Stimulated activated CD4-positive, alpha-beta T cell treated with anti-CD3 and anti-CD28 coated beads, Interleukin-1b, Interleukin-23, amount 100 ng/mL, for 4 hours (primary cell): ENCODE data around the gene ATP10B.
"Not testable (repeated sequence)": the region's sequence is repeated elsewhere in the genome, so short reads cannot be mapped to it uniquely, and the experiment has no call there.

ENCODE experiments used
- DNase-seq, 2 donors: peaks; one replicate each; pipeline ENCODE4 v3.0.0-alpha.2; 2020; ENCODE audit warnings: low read depth in 2 of 2

The ATP10B gene

GRCh38 chr5:160852049-160852448 is at the start of gene ATP10B:
TSS of gene ATP10B (minus strand) at chr5:160852211. CDS start at chr5:160688074, 164,137 bp downstream.
- DNase-seq: no peak

DNA sequence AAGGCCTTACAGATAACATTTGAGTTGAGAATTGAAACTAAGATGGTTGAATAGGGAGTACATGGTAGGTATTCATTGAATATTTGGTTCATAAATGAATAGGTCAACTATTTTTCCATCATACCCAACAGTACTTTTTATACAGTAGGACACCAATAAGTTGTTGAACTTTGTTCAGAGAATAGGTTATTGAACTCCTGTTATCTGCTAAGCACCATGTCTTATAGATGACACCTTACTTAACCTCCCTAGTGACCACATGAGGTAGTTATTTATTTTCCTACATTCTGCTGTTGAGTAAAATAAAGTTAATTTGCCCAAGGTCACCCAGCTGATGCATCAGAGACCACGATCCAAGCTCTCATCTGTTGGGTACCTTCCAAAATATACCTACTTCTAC is 49.6 kb upstream of the ATP10B start:
- no peak for DNase-seq

DNA sequence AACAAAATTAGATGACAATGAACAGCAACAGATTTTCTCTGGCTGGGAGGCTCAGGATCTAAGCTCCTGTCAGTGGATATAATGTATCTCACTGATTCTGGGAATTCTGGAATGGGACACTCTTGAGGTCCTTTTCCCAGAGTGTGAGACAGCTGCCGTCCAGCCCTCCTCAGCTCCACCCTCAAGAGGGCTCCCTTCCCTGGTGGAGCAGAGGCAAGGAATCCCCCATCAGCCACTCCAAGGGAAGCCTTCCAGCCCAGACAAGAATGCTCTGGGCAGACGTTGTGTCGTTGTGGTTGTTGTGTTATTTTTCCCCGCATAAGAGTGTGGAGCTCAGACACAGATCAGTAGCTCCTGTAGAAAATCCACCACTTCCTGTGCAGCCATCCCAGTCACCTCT is 47.7 kb upstream of the ATP10B start:
- no peak for DNase-seq

DNA sequence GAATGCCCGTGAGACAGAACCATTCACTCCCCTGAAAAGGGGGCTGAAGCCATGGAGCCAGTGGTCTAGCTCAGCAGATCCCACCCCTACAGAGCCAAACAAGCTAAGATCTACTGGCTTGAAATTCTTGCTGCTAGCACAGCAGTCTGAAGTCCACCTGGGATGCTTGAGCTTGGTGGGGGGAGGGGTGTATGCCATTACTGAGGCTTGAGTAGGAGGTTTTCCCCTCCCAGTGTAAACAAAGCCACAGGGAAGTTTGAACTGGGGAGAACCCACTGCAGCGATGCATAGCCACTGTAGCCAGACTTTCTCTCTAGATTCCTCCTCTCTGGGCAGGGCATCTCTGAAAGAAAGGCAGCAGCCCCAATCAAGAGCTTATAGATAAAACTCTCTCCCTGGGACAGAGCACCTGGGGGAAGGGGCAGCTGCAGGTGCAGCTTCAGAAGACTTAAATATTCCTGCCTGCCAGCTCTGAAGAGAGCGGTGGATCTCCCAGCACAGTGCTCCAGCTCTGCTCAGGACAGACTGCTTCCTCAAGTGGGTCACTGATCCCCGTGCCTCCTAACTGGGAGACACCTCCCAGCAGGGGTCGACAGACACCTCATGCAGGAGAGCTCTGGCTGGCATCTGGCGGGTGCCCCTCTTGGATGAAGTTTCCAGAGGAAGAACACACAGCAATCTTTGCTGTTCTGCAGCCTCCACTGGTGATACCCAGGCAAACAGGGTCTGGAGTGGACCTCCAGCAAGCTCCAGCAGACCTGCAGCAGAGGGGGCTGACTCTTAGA is 41.4 kb upstream of the ATP10B start:
- not testable (repeated sequence) for DNase-seq

DNA sequence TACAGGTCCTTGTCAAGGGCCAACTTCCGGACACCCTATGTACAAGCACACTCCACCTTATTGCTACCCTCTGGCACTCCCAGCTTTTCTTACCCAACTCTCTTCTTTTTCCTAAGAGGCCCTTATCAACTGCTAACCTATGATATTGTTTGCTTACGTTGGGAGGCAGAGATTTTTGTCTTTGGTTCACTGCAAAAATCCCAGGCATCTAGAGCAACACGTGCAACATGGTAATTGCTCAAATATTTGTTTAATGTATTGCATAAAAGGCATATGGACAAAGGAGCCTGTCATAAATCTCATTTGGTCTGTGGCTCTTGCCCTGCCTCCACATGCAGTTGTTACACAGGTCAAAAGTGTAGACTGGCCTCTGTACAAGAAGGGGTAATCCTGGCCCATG is 35.8 kb upstream of the ATP10B start:
- DNase-seq: no peak

- not testable (repeated sequence) for DNase-seq
These were observed 21.7 kb upstream of the ATP10B start for GRCh38 chr5:160873560-160874200.

- DNase-seq: no peak
These were observed 18.0 kb upstream of the ATP10B start for GRCh38 chr5:160869989-160870521.

DNA sequence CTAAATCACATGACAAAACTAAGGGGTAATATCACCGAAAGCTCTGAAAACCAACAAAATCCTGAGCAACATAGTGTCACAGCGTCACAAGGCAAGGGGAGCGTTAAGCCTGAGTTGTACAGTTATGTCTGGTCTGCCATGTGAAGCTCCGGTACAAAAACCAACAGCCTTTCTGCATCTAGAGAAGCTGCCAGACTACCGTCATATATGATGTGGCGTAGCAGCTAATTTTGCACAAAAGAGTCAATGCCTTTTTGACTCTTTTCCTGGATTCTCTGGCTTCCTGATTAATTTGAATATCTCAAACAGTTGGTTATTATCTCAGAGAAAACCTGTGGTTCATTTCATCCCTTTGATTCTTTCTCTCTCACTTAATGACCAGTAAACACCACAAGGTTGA is 16.0 kb upstream of the ATP10B start:
- no peak for DNase-seq

DNA sequence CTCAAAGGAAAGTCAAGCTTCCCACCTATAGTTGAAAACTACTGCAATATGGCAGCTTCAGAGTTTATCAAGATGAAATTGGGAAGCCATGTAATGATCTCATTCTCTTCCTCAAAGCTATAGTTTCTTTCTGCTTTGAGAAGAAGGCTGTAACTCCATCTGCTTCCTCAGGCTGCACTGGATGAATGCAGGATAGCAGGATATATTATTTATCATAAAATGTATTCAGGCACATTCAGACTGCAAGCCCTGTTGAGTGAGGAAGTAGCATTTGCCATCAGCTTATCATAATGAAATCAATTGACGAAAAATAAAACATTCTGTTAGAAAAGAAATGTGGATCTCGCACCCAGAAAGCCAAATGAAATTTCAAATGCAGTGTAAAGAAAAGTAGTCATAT is 560 bp downstream of the ATP10B start:
- no peak for DNase-seq

- DNase-seq: no peak
These were observed 1.6 kb downstream of the ATP10B start for GRCh38 chr5:160850421-160850820.

GRCh38 chr5:160847526-160848085 is 4.4 kb downstream of the ATP10B start:
- no peak for DNase-seq

- no peak for DNase-seq
These were observed 5.4 kb downstream of the ATP10B start for GRCh38 chr5:160846642-160847041.

GRCh38 chr5:160844177-160844576 is 7.8 kb downstream of the ATP10B start:
- no peak for DNase-seq

GRCh38 chr5:160843240-160843639 is 8.8 kb downstream of the ATP10B start:
- no peak for DNase-seq

DNA sequence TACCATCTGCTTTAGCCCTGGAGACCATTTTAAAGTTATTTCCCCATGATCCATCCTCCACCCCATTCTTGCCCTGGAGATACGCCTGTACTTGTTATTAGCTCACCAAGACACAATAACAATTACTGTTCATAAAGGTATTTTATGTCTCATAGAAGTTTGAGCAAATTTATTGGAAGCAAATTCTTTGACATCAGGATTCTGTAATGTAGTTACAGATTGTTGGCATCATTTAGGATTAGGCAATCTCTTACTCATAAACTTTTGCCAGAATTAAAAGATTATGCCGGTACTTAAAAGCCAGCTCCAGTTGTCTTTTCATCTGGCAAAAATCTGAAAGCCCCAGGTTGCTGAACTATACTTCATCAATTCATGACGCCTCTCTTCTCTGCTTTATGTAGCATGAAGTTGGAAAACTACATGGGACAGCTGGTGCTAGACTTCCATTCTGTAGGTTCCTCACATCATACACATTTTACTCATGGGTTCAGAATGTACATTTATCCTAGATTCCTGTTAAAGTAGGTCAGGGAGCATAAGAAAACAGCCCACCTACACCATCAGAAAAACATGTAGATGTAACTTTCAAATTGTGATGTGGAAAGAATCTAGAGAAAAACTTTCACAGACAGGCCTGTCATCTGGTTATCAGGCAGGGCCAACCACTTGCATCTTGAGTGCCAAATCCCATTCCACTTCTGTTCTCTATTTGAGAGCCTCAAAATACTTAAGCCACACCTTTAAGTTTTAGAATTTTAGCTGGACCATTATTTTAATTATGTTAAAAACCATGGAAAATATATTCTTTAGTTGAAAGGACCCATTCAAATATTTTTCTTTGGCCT is 14.0 kb downstream of the ATP10B start:
- DNase-seq: no peak

- DNase-seq: no peak
These were observed 14.8 kb downstream of the ATP10B start for GRCh38 chr5:160837211-160837610.

GRCh38 chr5:160835818-160836528 is 16.0 kb downstream of the ATP10B start:
- DNase-seq: no peak

DNA sequence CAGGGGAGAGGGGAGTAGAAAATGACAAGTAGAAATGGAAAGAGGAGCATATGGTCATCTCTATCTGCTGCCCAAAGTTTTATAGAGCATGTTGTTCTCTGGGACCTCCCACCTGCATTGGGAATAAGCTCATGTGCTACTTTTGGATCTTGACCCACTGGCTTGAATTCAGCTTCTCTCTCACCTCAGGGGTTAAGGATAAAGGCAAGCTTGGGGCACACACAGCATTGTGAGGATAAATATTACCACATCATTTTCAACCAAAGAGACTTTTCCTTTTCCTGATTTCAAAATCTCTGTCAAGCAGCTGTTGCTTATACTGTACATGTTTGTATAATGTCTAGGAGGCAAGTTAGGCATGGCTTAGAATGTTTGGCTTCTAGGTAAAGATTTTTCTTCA is 16.6 kb downstream of the ATP10B start:
- no peak for DNase-seq

- no peak for DNase-seq
These were observed 18.2 kb downstream of the ATP10B start for GRCh38 chr5:160833806-160834205.

DNA sequence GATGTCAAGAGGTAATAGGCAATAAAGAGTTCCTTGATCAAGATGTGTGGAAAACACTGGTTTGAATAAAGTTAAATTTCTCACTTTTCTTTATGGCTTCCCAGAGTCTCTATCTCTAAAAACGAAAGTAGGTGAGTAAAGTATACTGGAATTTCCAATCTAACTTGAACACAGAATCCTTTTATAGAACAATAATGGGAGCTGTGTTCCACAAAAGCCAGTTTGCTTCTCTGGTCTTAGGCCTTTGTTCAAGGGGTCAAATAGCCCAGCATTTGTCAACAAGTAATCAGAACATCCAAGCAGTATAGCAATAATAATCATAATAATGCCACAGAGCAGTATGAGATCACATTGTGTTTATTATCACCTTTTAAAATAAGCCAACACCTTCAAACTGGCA is 20.2 kb downstream of the ATP10B start:
- no peak for DNase-seq

DNA sequence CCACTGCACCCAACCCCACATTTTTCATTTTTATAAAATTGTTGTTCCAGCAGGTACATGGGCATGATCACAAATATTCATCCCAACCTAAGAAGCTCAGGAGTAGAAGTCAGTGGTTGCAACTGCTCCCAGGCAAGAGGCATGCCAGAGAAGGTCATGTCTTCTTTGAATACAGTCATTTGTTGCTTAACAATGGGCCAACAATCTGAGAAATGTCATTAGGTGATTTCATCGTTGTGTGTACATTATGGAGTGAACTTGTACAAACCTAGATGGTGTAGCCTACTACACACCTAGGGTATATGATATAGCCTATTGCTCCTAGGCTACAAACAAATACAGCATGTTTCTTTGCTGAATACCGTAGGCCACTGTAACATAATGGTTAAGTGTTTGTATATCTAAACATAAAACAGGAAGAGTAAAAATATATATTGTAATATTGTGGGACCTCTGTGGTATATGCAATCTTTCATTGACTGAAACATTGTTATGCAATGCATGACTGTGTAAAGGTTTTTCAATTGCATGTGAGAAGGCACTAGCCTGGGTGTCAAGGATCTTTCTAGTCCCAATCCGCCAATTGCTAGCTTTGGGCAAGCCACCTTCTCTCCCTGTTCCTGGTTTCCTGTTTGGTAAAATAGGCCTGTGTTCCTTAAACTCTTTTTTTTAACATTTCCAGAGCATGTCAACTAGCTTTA is 27.6 kb downstream of the ATP10B start:
- no peak for DNase-seq
